Mammary epithelial cell (primary cell): Measurements from ENCODE around the gene ORAI1.
"Not testable (repeated sequence)": the region's sequence is repeated elsewhere in the genome, so short reads cannot be mapped to it uniquely, and the experiment has no call there.

Experiments
- CTCF ChIP-seq, 2 donors: IDR thresholded peaks in 1 of 2; conservative IDR thresholded peaks in 1 of 2; 2 replicates each; pipeline ENCODE4 v1.5.1; 2011 to 2012; ENCODE audit warnings: inconsistent platforms in 2 of 2, low read length in 2 of 2, mild to moderate bottlenecking in 2 of 2, control low read depth in 1 of 2, low read depth in 1 of 2; ENCODE audit not compliant: insufficient read depth in 1 of 2; ENCODE audit errors: extremely low read depth in 1 of 2
- EZH2 ChIP-seq: IDR thresholded peaks from 2 replicates; pipeline ENCODE4 v1.6.1; 2012; ENCODE audit warnings: low read length, inconsistent platforms, borderline replicate concordance

- TF ChIP-seq CTCF (conservative IDR thresholded peaks at IDR 0.05 in 1 of 2, IDR thresholded peaks at IDR 0.05 in 1 of 2; ENCODE audit: extremely low read depth in 1 of 2, insufficient read depth in 1 of 2, low read depth in 1 of 2, low read length in 2 of 2); EZH2: not testable (repeated sequence)
Measured at GRCh38 chr12:121584885-121585284, 41.4 kb upstream of the ORAI1 start.
